ENCODE measurements around the gene FCGR1A.
"Not testable (repeated sequence)": the region's sequence is repeated elsewhere in the genome, so short reads cannot be mapped to it uniquely, and the experiment has no call there.

The FCGR1A gene

GRCh38 chr1:149778313-149778712 lies 4.2 kb upstream of the FCGR1A start:
- not testable (repeated sequence) for DNase-seq

DNA sequence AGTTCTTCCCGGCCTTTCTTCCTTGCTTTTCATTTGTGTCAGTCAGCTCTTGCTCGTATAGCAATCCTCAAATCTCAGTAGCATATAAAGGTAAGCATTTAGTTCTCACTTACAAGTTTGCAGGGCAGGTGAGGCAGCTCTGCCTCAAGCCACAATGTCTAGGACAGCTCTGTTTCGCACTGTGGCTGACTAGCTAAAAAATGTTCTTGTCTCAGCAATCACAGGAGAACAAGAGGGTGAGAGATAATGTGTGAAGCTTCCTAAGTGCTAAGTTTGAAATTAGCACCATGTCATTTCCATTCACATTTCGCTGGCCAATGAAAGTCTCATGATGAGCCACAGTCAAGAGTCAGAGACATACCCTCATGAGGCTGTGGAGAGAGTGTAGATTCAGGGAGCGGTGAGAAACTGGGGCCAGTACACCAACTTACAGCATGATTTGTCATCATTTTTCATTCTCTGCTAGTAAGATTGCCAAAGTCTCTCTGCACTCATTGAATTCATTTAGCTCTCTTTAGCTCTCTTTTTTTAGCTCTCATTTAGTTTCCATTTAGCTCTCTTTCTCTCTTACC lies 995 bp upstream of the FCGR1A start:
- DNase-seq, result not testable (repeated sequence)

DNA sequence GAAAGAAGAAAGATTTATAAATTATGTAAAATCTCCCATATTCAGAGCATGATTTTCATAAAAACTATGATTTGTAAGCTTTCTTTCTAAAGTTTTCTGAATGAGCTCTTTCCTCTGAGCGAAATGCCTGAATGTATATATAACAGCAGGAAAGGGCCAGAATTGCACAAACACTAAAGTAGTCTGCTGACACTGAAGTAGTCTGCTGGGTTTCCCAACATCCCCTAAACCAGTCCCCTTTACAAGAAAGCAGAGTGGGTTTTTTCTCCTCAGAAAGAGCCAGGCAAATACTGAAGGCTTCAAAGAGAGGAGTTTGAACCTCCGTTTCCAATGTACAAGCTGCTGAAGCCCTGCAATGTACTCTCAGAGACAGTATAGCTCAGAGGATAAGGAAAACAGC lies 795 bp downstream of the FCGR1A start:
- DNase-seq, result not testable (repeated sequence)

DNA sequence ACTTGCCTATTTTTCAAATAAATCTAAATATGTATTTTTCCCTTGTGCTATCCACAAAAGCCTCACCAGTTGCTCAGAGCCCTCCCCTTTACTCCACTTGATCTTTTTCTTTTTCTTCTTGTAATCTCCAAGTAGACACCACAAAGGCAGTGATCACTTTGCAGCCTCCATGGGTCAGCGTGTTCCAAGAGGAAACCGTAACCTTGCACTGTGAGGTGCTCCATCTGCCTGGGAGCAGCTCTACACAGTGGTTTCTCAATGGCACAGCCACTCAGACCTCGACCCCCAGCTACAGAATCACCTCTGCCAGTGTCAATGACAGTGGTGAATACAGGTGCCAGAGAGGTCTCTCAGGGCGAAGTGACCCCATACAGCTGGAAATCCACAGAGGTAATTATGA lies 1.4 kb downstream of the FCGR1A start:
- not testable (repeated sequence) for DNase-seq

- not testable (repeated sequence) for DNase-seq
These were observed 5.4 kb downstream of the FCGR1A start for GRCh38 chr1:149787688-149788451.

GRCh38 chr1:149792502-149792901 lies 10.0 kb downstream of the FCGR1A start:
- peak; percentile 56 for DNase-seq

DNA sequence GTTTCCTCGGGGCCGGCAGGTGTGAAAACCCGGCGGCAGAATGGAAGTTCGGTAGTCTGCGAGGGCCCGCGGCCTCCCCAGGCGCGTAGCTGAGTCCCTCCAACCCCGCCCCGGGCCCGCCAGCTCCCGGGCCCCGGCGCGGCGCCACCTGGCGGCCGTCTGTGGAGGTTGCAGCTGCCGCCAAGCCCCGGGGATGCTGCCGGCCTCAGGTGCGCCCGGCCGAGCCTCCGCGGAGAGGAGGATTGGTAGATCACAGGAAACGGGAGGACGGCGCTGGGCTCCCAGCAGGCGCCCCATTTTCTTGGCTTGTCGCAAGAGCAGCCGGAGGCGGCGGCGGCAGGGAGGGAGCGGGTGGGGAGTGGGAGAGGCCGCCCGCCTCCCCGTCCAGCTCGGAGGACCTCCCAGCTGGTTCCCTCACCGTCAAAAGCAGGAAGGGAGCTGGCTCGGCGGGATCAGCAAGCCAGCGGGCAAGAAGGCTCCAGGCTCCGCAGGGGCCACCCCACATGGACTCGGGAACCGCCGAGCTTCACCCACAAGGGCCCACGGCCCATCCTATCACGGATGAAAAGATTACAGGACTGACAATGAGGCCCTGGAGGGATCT lies 10.5 kb downstream of the FCGR1A start:
- DNase-seq, result peak; percentile 83

DNA sequence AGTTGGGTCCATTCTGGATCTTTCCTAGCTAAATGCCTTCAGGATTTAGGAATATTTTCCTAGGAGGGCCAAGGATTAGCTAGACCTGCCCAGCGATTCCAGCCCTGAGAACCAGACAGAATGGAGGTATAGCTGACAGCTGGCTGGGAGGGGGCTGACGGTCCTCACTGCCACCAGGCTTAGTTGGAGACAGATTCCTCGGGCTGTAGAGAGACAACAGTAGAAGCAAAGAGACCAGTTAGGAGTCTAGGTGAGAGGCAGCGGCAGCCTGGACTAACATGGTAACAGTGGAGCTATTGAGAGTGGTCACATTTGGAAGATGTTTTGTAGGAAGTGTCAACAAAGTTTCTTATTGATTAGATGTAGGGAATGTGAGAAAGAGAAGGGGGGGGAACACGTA lies 11.4 kb downstream of the FCGR1A start:
- DNase-seq, result not testable (repeated sequence)

DNA sequence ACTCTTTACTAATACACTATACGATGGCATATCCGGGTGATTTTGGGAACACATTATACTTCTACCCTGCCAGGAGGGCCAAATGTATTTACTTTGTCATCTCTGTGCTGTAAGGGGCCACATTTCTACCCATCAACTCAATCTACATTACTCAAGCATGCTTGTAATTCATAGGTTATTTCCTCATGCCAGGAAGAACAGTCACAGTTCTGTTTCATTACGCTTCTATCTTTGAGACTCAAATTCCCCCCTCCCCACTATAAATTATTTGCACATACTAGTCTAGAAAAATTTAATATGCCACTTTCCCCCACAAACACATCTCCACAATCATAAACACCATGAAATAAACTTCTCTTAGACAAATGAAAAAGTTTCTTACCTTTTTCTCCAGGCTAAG lies 19.1 kb downstream of the FCGR1A start:
- not testable (repeated sequence) for DNase-seq

GRCh38 chr1:149804417-149805080 lies 22.1 kb downstream of the FCGR1A start:
- DNase-seq, result not testable (repeated sequence)

- not testable (repeated sequence) for DNase-seq
These were observed 28.4 kb downstream of the FCGR1A start for GRCh38 chr1:149810697-149811405.

GRCh38 chr1:149811514-149811889 lies 29.0 kb downstream of the FCGR1A start:
- DNase-seq, result not testable (repeated sequence)

- peak; percentile 60 for DNase-seq
These were observed 29.7 kb downstream of the FCGR1A start for GRCh38 chr1:149811890-149812829.

DNA sequence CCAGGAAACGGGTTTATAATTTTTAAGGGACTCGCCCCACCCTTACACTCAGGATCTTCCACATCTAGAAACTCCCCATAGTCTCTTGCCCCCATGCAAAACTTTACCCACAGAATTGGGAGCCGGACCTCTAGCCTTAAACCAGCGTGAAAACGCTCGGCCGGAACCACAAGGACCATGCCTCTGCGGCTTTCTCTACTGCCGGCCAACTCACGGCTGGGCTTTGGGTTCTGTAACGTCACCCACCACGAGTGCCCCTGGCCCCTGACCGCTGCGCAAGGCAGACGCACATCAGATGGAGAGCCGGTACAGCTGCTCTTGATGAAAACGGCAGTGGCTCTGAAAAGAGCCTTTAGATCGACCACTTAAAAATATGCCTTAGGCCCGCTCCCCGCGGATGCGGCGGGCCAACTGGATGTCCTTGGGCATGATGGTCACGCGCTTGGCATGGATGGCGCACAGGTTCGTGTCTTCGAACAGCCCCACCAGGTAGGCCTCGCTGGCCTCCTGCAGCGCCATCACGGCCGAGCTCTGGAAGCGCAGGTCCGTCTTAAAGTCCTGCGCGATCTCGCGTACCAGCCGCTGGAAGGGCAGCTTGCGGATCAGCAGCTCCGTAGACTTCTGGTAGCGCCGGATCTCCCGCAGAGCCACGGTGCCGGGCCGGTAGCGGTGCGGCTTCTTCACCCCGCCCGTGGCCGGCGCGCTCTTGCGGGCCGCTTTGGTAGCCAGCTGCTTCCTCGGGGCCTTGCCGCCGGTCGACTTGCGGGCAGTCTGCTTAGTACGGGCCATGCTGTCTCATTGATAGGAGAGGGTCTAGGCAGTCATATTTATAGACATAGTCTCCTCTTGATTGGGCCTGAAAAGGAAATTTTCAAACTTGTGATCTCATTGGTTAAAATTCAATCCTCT lies 30.7 kb downstream of the FCGR1A start:
- peak; percentile 34 for DNase-seq

DNA sequence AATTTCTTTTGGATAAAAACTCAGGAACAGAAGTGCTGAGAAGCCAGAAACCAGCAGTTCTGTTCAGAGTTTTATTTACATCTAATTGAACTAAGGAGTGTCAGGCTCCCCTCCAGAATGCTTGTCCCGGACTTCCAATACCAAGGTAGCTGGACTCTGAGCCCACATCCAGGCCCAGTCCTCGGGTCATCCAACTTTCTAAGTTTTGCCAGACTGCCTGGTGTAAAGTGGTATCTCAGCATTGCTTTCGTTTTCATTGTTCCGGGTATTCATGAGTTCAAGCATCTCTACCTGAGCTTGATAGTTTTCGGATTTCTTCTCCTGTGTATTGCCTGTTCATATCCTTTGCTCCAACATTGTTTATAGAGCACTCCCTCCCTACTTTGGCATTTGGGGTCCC lies 37.9 kb downstream of the FCGR1A start:
- not testable (repeated sequence) for DNase-seq

- not testable (repeated sequence) for DNase-seq
These were observed 44.1 kb downstream of the FCGR1A start for GRCh38 chr1:149826555-149826954.

- not testable (repeated sequence) for DNase-seq
These were observed 49.3 kb downstream of the FCGR1A start for GRCh38 chr1:149831764-149832315.

DNA sequence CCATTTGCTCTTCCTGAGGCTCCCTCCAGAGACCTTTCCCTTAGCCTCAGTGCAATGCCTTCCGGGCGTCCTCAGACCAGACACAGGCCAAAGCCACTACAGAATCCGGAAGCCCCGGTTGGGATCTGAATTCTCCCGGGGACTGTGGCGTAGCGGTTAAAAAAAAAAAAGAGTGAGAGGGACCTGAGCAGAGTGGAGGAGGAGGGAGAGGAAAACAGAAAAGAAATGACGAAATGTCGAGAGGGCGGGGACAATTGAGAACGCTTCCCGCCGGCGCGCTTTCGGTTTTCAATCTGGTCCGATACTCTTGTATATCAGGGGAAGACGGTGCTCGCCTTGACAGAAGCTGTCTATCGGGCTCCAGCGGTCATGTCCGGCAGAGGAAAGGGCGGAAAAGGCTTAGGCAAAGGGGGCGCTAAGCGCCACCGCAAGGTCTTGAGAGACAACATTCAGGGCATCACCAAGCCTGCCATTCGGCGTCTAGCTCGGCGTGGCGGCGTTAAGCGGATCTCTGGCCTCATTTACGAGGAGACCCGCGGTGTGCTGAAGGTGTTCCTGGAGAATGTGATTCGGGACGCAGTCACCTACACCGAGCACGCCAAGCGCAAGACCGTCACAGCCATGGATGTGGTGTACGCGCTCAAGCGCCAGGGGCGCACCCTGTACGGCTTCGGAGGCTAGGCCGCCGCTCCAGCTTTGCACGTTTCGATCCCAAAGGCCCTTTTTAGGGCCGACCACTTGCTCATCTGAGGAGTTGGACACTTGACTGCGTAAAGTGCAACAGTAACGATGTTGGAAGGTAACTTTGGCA lies 50.0 kb downstream of the FCGR1A start:
- DNase-seq, result not testable (repeated sequence)

GRCh38 chr1:149833144-149833543 lies 50.6 kb downstream of the FCGR1A start:
- DNase-seq, result not testable (repeated sequence)

Measured in stimulated activated CD4-positive, alpha-beta T cell treated with anti-CD3 and anti-CD28 coated beads, Interleukin-4, amount 100 ng/mL, for 1 hour (primary cell).